Mesendoderm (in vitro differentiated cells): ENCODE measurements around the gene NAT16.

ENCODE experiments used
- DNase-seq: peaks from one replicate; pipeline ENCODE4 v3.0.0; 2013
- H2AK5ac ChIP-seq: 2 replicates; pipeline ENCODE4 v1.6.1; 2013; ENCODE audit warnings: low read length, inconsistent platforms
- H2BK120ac ChIP-seq: 2 replicates; pipeline ENCODE4 v1.6.1; 2013; ENCODE audit warnings: low read depth, mild to moderate bottlenecking, low read length, moderate library complexity, mixed read lengths
- H2BK15ac ChIP-seq: replicated peaks from 2 replicates; pipeline ENCODE4 v1.6.1; 2013; ENCODE audit warnings: low read depth, mild to moderate bottlenecking, moderate library complexity
- H2BK5ac ChIP-seq: 2 replicates; pipeline ENCODE4 v1.6.1; 2013; ENCODE audit warnings: low read length, inconsistent platforms
- H3K18ac ChIP-seq: 2 replicates; pipeline ENCODE4 v1.6.1; 2013; ENCODE audit warnings: mild to moderate bottlenecking, low read length, mixed read lengths
- H3K23ac ChIP-seq: one replicate; pipeline ENCODE4 v1.6.1; 2013; ENCODE audit warnings: low read length
- H3K27ac ChIP-seq: 2 replicates; pipeline ENCODE4 v1.5.1; 2013; ENCODE audit warnings: low read depth, mild to moderate bottlenecking, inconsistent platforms, low read length, moderate library complexity
- H3K27me3 ChIP-seq: 2 replicates; pipeline ENCODE4 v1.6.1; 2013; ENCODE audit warnings: low read length, control low read depth, mild to moderate bottlenecking, inconsistent platforms; ENCODE audit not compliant: insufficient read depth, poor library complexity
- H3K36me3 ChIP-seq: 2 replicates; pipeline ENCODE4 v1.6.1; 2013; ENCODE audit warnings: low read length, inconsistent platforms; ENCODE audit not compliant: control insufficient read depth, insufficient read depth
- H3K4ac ChIP-seq: one replicate; pipeline ENCODE4 v1.6.1; 2013; ENCODE audit warnings: low read depth, mild to moderate bottlenecking, low read length, moderate library complexity
- H3K4me1 ChIP-seq: 2 replicates; pipeline ENCODE4 v1.6.1; 2013; ENCODE audit warnings: low read depth, low read length, inconsistent platforms; ENCODE audit not compliant: control insufficient read depth
- H3K4me2 ChIP-seq: 2 replicates; pipeline ENCODE4 v1.6.1; 2013; ENCODE audit warnings: low read length
- H3K4me3 ChIP-seq: 2 replicates; pipeline ENCODE4 v1.5.1; 2013; ENCODE audit warnings: mild to moderate bottlenecking, low read length
- H3K56ac ChIP-seq: one replicate; pipeline ENCODE4 v1.6.1; 2013; ENCODE audit warnings: low read length
- H3K79me1 ChIP-seq: 2 replicates; pipeline ENCODE4 v1.6.1; 2013; ENCODE audit warnings: low read length, inconsistent platforms
- H3K79me2 ChIP-seq: 2 replicates; pipeline ENCODE4 v1.6.1; 2013; ENCODE audit warnings: mild to moderate bottlenecking, low read length; ENCODE audit not compliant: control insufficient read depth, insufficient read depth
- H3K9ac ChIP-seq: 2 replicates; pipeline ENCODE4 v1.6.1; 2013; ENCODE audit warnings: low read length, inconsistent platforms
- H4K5ac ChIP-seq: one replicate; pipeline ENCODE4 v1.6.1; 2013; ENCODE audit warnings: low read length
- H4K8ac ChIP-seq: one replicate; pipeline ENCODE4 v1.6.1; 2013; ENCODE audit warnings: low read depth, mild to moderate bottlenecking, control low read depth, low read length, moderate library complexity
- WGBS: extraction: QIAGEN DNeasy Blood & Tissue Kit; methylation state at CpG from one replicate; pipeline ENCODE4 v1.1.7; 2013; ENCODE audit warnings: low lambda C conversion rate, missing lambda C conversion rate; ENCODE audit not compliant: insufficient coverage; ENCODE audit errors: extremely low coverage; 5-methylcytosine and 5-hydroxymethylcytosine counted together

NAT16 gene

GRCh38 chr7:101212014-101212413, 31.9 kb upstream of the NAT16 start:
- no peak overlapping the region for H2BK5ac ChIP-seq
- no peak for DNase-seq
- no peak overlapping the region for H3K4me2 ChIP-seq
- H3K79me1 ChIP-seq: peaks cover 2% of the 10 kb centered on the region
- no peaks in the 10 kb centered on the region for H3K4me1 ChIP-seq
- peaks cover 1% of the 10 kb centered on the region for H3K36me3 ChIP-seq
- H3K9ac ChIP-seq: no peak overlapping the region
- WGBS: no CpG with 5 or more reads among the region's 8 CpGs
- no peak overlapping the region for H3K27ac ChIP-seq
- H4K8ac ChIP-seq: no peak overlapping the region
- no peak overlapping the region for H3K18ac ChIP-seq
- H3K4ac ChIP-seq: no peak overlapping the region
- no peak overlapping the region for H3K23ac ChIP-seq
- H3K79me2 ChIP-seq: no peaks in the 10 kb centered on the region
- H3K27me3 ChIP-seq: no peaks in the 10 kb centered on the region
- H3K56ac ChIP-seq: no peak overlapping the region
- H2AK5ac ChIP-seq: no peak overlapping the region
- no peak overlapping the region for H4K5ac ChIP-seq
- no peak overlapping the region for H3K4me3 ChIP-seq
- no peak overlapping the region for H2BK15ac ChIP-seq
- no peak overlapping the region for H2BK120ac ChIP-seq

DNA sequence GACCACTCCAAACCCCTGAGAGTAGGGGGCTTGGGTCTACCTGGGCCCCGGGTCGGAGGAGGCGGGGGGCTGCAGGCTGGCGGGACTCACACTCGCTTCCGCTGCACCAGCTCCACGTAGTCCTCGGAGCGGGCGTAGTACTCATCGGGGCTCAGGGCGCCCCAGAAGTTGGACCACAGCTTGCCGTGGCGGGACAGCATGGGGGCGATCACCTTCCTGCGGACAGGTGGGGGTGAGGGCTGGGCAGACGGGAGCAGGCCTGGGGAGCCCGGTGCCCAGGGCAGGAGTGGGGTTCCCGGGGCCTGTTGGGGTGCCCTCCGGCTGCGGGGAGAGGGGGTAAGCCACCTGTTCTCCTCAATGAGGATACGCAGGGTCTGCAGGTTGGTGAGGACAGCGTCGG, 31.4 kb upstream of the NAT16 start:
- Histone ChIP-seq H3K4me1 (no peaks in the 10 kb centered on the region), H3K18ac (no peak overlapping the region), H3K27ac (no peak overlapping the region), H2BK15ac (no peak overlapping the region), H3K79me2 (no peaks in the 10 kb centered on the region), H3K9ac (no peak overlapping the region), H2BK120ac (no peak overlapping the region), H3K56ac (no peak overlapping the region), H3K23ac (no peak overlapping the region), H3K4me2 (no peak overlapping the region), H3K36me3 (peaks cover 1% of the 10 kb centered on the region), H4K8ac (no peak overlapping the region), H4K5ac (no peak overlapping the region), H3K4me3 (no peak overlapping the region), H3K27me3 (no peaks in the 10 kb centered on the region), H2AK5ac (no peak overlapping the region), H2BK5ac (no peak overlapping the region), H3K79me1 (peaks cover 2% of the 10 kb centered on the region), H3K4ac (no peak overlapping the region)
- WGBS: no CpG with 5 or more reads among the region's 24 CpGs
- DNase-seq: no peak

- Histone ChIP-seq H3K23ac (no peak overlapping the region), H3K27me3 (no peaks in the 10 kb centered on the region), H3K79me2 (no peaks in the 10 kb centered on the region), H3K27ac (no peak overlapping the region), H3K4me2 (no peak overlapping the region), H3K4me3 (no peak overlapping the region), H2BK5ac (no peak overlapping the region), H2BK15ac (no peak overlapping the region), H3K56ac (no peak overlapping the region), H2BK120ac (no peak overlapping the region), H3K4ac (no peak overlapping the region), H3K9ac (no peak overlapping the region), H3K4me1 (no peaks in the 10 kb centered on the region), H3K36me3 (peaks cover 1% of the 10 kb centered on the region), H3K79me1 (no peaks in the 10 kb centered on the region), H2AK5ac (no peak overlapping the region), H4K5ac (no peak overlapping the region), H4K8ac (no peak overlapping the region), H3K18ac (no peak overlapping the region)
- no CpG with 5 or more reads among the region's 19 CpGs for WGBS
- no peak for DNase-seq
Measured at GRCh38 chr7:101210143-101210542, 30.1 kb upstream of the NAT16 start.

GRCh38 chr7:101208794-101209193, 28.7 kb upstream of the NAT16 start:
- H3K23ac ChIP-seq: no peak overlapping the region
- H4K5ac ChIP-seq: no peak overlapping the region
- no peak overlapping the region for H3K18ac ChIP-seq
- no CpG with 5 or more reads among the region's 14 CpGs for WGBS
- no peak overlapping the region for H3K9ac ChIP-seq
- H3K4me3 ChIP-seq: no peak overlapping the region
- H2AK5ac ChIP-seq: no peak overlapping the region
- H3K27ac ChIP-seq: no peak overlapping the region
- H3K27me3 ChIP-seq: no peaks in the 10 kb centered on the region
- no peak overlapping the region for H2BK5ac ChIP-seq
- H3K4me2 ChIP-seq: no peak overlapping the region
- no peaks in the 10 kb centered on the region for H3K79me2 ChIP-seq
- H3K4ac ChIP-seq: no peak overlapping the region
- no peaks in the 10 kb centered on the region for H3K4me1 ChIP-seq
- H3K79me1 ChIP-seq: no peaks in the 10 kb centered on the region
- no peak overlapping the region for H2BK15ac ChIP-seq
- DNase-seq: no peak
- H2BK120ac ChIP-seq: no peak overlapping the region
- H3K36me3 ChIP-seq: peaks cover 1% of the 10 kb centered on the region
- no peak overlapping the region for H3K56ac ChIP-seq
- no peak overlapping the region for H4K8ac ChIP-seq

GRCh38 chr7:101207459-101207858, 27.4 kb upstream of the NAT16 start:
- Histone ChIP-seq H3K9ac (no peak overlapping the region), H4K8ac (no peak overlapping the region), H3K18ac (no peak overlapping the region), H2AK5ac (no peak overlapping the region), H2BK120ac (no peak overlapping the region), H2BK5ac (no peak overlapping the region), H3K79me1 (no peaks in the 10 kb centered on the region), H3K36me3 (peaks cover 1% of the 10 kb centered on the region), H3K4me1 (no peaks in the 10 kb centered on the region), H2BK15ac (no peak overlapping the region), H4K5ac (no peak overlapping the region), H3K79me2 (no peaks in the 10 kb centered on the region), H3K4me2 (no peak overlapping the region), H3K4me3 (no peak overlapping the region), H3K27ac (no peak overlapping the region), H3K27me3 (no peaks in the 10 kb centered on the region), H3K4ac (no peak overlapping the region), H3K56ac (no peak overlapping the region), H3K23ac (no peak overlapping the region)
- WGBS: no CpG with 5 or more reads among the region's 17 CpGs
- no peak for DNase-seq

- H2AK5ac ChIP-seq: no peak overlapping the region
- DNase-seq: no peak
- no peak overlapping the region for H2BK5ac ChIP-seq
- WGBS: no CpG with 5 or more reads among the region's 19 CpGs
- no peak overlapping the region for H3K56ac ChIP-seq
- H3K27ac ChIP-seq: no peak overlapping the region
- H3K36me3 ChIP-seq: peaks cover 1% of the 10 kb centered on the region
- no peaks in the 10 kb centered on the region for H3K79me2 ChIP-seq
- H3K27me3 ChIP-seq: no peaks in the 10 kb centered on the region
- H3K79me1 ChIP-seq: no peaks in the 10 kb centered on the region
- no peak overlapping the region for H4K5ac ChIP-seq
- H3K4me3 ChIP-seq: no peak overlapping the region
- H3K9ac ChIP-seq: no peak overlapping the region
- no peak overlapping the region for H4K8ac ChIP-seq
- no peak overlapping the region for H3K23ac ChIP-seq
- no peak overlapping the region for H3K4ac ChIP-seq
- no peak overlapping the region for H2BK120ac ChIP-seq
- H2BK15ac ChIP-seq: no peak overlapping the region
- H3K18ac ChIP-seq: no peak overlapping the region
- H3K4me1 ChIP-seq: no peaks in the 10 kb centered on the region
- no peak overlapping the region for H3K4me2 ChIP-seq
Measured at GRCh38 chr7:101206665-101207042, 26.6 kb upstream of the NAT16 start.
